Thoracic aorta (tissue), 2 donors: Measurements from ENCODE around the gene BAAT. TPM values are rescaled to one million over a fixed set of nuclear protein-coding genes. Genes with fewer than 3 reads are reported as not detected.
A peak's percentile ranks its signal among the peaks of the same experiment; 100 is the strongest.

ENCODE experiments used
- ATAC-seq: fragments of 150-250 bp; one replicate; pipeline ENCODE4 v1.8.0; 2017; ENCODE audit warnings: low read depth; ENCODE audit not compliant: insufficient number of reproducible peaks, low FRiP score
- DNase-seq: peaks from one replicate; pipeline ENCODE4 v3.0.0-alpha.2; 2020; ENCODE audit warnings: low spot score
- H3K27ac ChIP-seq, 2 donors: fragments of 200-600 bp; sonication (generic); 1 replicate in 1 of 2; 2 replicates in 1 of 2; pipeline ENCODE4 v1.5.1; 2016; ENCODE audit warnings: mild to moderate bottlenecking in 2 of 2, moderate library complexity in 2 of 2
- H3K27me3 ChIP-seq: fragments of 200-600 bp; sonication (generic); replicated peaks from 2 replicates; pipeline ENCODE4 v1.6.0; 2016; ENCODE audit warnings: mild to moderate bottlenecking; ENCODE audit not compliant: insufficient read depth
- H3K36me3 ChIP-seq: fragments of 200-600 bp; sonication (generic); one replicate; pipeline ENCODE4 v1.5.1; 2016
- H3K4me1 ChIP-seq, 2 donors: fragments of 200-600 bp; sonication (generic); 1 replicate in 1 of 2; 2 replicates in 1 of 2; pipeline versions ENCODE4 v1.5.1 to v1.6.0; 2016; ENCODE audit warnings: low read depth in 2 of 2, mild to moderate bottlenecking in 1 of 2; ENCODE audit not compliant: control insufficient read depth in 1 of 2
- H3K4me3 ChIP-seq: fragments of 200-600 bp; sonication (generic); 2 replicates; pipeline ENCODE4 v1.5.1; 2016; ENCODE audit warnings: mild to moderate bottlenecking
- H3K9me3 ChIP-seq: fragments of 200-600 bp; sonication (generic); 2 replicates; pipeline ENCODE4 v1.5.1; 2016
- total RNA-seq, 2 donors: library from RNA; depleted of rRNA; stranded (reverse); fragments of >200 nt; gene quantifications; one replicate each; pipeline versions ENCODE4 v1.1.0 to v1.2.3, GENCODE V29; 2016
- TF ChIP-seq, protein P1 (sequence below): fragments of 200-600 bp; sonication (generic); IDR thresholded peaks from one replicate; pipeline ENCODE4 v1.5.1; 2019; ENCODE audit warnings: antibody characterized with exemption

Gene BAAT
- total RNA-seq, 2 donors from 2014 or later = 0.92 TPM; not detected in 1

- no peak for ATAC-seq
- Histone ChIP-seq H3K9me3 (peaks cover 42% of the 10 kb centered on the region), H3K27ac (no peak overlapping the region), H3K36me3 (no peaks in the 10 kb centered on the region), H3K27me3 (no peaks in the 10 kb centered on the region), H3K4me3 (no peak overlapping the region), H3K4me1 (no peaks in the 10 kb centered on the region)
- TF ChIP-seq, protein P1, sequence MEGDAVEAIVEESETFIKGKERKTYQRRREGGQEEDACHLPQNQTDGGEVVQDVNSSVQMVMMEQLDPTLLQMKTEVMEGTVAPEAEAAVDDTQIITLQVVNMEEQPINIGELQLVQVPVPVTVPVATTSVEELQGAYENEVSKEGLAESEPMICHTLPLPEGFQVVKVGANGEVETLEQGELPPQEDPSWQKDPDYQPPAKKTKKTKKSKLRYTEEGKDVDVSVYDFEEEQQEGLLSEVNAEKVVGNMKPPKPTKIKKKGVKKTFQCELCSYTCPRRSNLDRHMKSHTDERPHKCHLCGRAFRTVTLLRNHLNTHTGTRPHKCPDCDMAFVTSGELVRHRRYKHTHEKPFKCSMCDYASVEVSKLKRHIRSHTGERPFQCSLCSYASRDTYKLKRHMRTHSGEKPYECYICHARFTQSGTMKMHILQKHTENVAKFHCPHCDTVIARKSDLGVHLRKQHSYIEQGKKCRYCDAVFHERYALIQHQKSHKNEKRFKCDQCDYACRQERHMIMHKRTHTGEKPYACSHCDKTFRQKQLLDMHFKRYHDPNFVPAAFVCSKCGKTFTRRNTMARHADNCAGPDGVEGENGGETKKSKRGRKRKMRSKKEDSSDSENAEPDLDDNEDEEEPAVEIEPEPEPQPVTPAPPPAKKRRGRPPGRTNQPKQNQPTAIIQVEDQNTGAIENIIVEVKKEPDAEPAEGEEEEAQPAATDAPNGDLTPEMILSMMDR = no peak
- DNase-seq = no peak
Observed at GRCh38 chr9:101417977-101418376, 33.2 kb upstream of the BAAT start.

DNA sequence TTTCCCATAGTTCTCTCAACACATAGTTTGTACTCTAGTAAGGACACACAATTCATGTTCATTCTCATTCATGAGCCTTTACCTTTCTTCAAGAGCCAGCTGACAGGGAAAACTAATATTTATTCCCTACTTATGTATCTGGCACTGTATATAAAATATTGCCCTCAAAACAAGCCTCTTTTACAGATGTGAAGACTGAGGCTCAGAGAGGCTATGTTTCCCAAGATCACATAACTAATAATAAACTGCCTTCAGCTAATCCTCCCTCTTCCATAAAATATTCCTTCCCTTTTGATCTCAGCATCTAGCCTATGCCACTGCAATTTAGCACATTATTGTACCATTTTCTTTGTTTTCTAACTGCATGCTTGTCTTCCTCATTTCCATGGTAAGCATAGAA lies 32.6 kb upstream of the BAAT start:
- DNase-seq (no peak), ATAC-seq (no peak)
- Histone ChIP-seq H3K36me3 (peaks cover 3% of the 10 kb centered on the region), H3K27ac (no peak overlapping the region), H3K4me1 (no peaks in the 10 kb centered on the region), H3K27me3 (no peaks in the 10 kb centered on the region), H3K4me3 (no peak overlapping the region), H3K9me3 (peaks cover 48% of the 10 kb centered on the region)
- TF ChIP-seq, protein P1 = no peak

- Histone ChIP-seq H3K4me1 (no peaks in the 10 kb centered on the region), H3K36me3 (peaks cover 3% of the 10 kb centered on the region), H3K27ac (no peak overlapping the region), H3K27me3 (no peaks in the 10 kb centered on the region), H3K9me3 (peaks cover 66% of the 10 kb centered on the region), H3K4me3 (no peak overlapping the region)
- ATAC-seq (no peak), DNase-seq (no peak)
- TF ChIP-seq, protein P1 = no peak
Observed at GRCh38 chr9:101415578-101415977, 30.8 kb upstream of the BAAT start.

DNA sequence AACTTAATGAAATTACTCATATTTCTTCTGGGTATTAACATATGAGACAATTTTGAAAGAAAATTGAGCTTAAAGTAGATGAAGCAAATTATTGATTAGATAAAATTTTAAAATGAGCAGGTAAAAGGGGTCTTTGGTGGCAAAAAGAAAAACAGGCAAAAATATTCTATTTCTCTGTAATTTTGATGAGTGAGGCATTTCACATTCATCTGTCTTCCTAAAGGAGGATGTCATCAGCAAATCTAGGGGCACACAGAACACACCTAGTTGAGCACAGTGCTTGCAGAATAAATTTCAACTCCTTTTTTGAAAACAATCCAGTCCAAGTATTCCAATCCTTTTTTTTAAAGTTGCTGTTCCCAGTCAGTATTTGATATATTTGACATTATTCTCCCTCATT lies 30.0 kb upstream of the BAAT start:
- TF ChIP-seq, protein P1 = no peak
- DNase-seq (no peak), ATAC-seq (no peak)
- H3K27me3 ChIP-seq = no peaks in the 10 kb centered on the region
- H3K4me3 ChIP-seq = no peak overlapping the region
- peaks cover 3% of the 10 kb centered on the region for H3K36me3 ChIP-seq
- H3K9me3 ChIP-seq = peaks cover 73% of the 10 kb centered on the region
- H3K27ac ChIP-seq = no peak overlapping the region
- no peaks in the 10 kb centered on the region for H3K4me1 ChIP-seq

GRCh38 chr9:101409079-101409477 lies 24.3 kb upstream of the BAAT start:
- TF ChIP-seq, protein P1 = no peak
- H3K27ac ChIP-seq = no peak overlapping the region
- H3K36me3 ChIP-seq = peaks cover 53% of the 10 kb centered on the region
- ATAC-seq (no peak), DNase-seq (no peak)
- H3K4me1 ChIP-seq = no peaks in the 10 kb centered on the region
- H3K27me3 ChIP-seq = no peaks in the 10 kb centered on the region
- peaks cover 96% of the 10 kb centered on the region for H3K9me3 ChIP-seq
- peak overlapping the region; percentile 30 for H3K4me3 ChIP-seq
